ENCODE results near the gene DPYD. TPM values are rescaled to one million over a fixed set of nuclear protein-coding genes. Genes with fewer than 3 reads are reported as not detected.

Gene DPYD
- total RNA-seq, 1 donor from 2014 or later: 9.2 TPM

- Histone ChIP-seq H3K36me3 (no peaks in the 10 kb centered on the region), H3K9me3 (replicated peaks) (no peaks in the 10 kb centered on the region), H3K27me3 (ENCODE audit: low read depth) (no peaks in the 10 kb centered on the region), H3K27ac (replicated peaks) (peak overlapping the region; percentile 4), H3K4me3 (no peak overlapping the region), H3K4me1 (peaks cover 23% of the 10 kb centered on the region)
- TF ChIP-seq, protein P1, sequence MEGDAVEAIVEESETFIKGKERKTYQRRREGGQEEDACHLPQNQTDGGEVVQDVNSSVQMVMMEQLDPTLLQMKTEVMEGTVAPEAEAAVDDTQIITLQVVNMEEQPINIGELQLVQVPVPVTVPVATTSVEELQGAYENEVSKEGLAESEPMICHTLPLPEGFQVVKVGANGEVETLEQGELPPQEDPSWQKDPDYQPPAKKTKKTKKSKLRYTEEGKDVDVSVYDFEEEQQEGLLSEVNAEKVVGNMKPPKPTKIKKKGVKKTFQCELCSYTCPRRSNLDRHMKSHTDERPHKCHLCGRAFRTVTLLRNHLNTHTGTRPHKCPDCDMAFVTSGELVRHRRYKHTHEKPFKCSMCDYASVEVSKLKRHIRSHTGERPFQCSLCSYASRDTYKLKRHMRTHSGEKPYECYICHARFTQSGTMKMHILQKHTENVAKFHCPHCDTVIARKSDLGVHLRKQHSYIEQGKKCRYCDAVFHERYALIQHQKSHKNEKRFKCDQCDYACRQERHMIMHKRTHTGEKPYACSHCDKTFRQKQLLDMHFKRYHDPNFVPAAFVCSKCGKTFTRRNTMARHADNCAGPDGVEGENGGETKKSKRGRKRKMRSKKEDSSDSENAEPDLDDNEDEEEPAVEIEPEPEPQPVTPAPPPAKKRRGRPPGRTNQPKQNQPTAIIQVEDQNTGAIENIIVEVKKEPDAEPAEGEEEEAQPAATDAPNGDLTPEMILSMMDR (IDR thresholded peaks at IDR 0.05; ENCODE audit: borderline replicate concordance): no peak
- intact Hi-C loops (cut with micrococcal nuclease): no loop called here
- peak; percentile 11 for DNase-seq
These were observed 289.9 kb downstream of the DPYD start for GRCh38 chr1:97630948-97631347.

DNA sequence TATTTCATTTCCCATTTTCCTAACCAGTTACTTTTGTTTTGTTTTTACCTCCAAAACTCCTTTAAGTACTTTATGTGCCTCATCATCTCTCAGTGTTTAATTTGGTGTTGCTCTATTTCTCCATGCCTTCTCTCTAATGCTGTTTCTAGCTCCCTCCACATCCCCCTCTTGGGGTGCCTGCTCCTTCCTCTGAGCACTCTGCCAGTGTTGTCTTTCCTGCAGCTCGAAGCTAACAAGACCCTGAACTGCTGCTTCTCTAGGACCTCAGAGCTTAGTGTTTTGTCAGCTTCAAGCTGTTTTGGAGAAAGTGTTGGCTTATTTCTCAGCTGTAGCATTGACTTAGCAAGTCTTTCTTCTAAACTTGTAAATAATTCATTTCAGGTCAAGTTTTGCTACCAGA, 290.6 kb downstream of the DPYD start:
- no peak overlapping the region for H3K4me3 ChIP-seq
- DNase-seq: no peak
- peaks cover 29% of the 10 kb centered on the region for H3K4me1 ChIP-seq
- H3K9me3 ChIP-seq (replicated peaks): no peaks in the 10 kb centered on the region
- no peaks in the 10 kb centered on the region for H3K27me3 ChIP-seq (ENCODE audit: low read depth)
- peak overlapping the region; percentile 4 for H3K27ac ChIP-seq (replicated peaks)
- intact Hi-C loops (cut with micrococcal nuclease): no loop called here
- no peaks in the 10 kb centered on the region for H3K36me3 ChIP-seq
- TF ChIP-seq, protein P1 (IDR thresholded peaks at IDR 0.05; ENCODE audit: borderline replicate concordance): no peak

DNA sequence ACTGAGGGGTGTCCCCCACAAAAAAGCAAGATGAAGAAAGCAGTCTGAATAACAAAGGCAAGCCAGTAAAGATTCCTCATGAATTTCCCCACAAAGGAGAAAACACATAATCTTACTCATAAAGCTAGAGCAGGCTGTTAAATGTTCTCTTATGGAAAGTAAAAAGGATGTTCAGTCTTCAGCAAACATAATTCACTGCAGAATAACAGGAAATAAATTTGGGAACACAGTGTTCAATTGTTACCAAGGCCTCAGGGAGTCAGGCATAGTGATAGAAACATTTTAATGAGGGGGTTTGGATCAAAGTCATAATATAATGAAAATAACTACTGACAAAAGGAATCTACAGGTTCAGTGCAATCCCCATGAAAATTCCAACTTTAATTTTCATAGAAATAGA, 297.6 kb downstream of the DPYD start:
- DNase-seq: no peak
- H3K4me3 ChIP-seq: no peak overlapping the region
- intact Hi-C loops (cut with micrococcal nuclease): no loop called here
- peak overlapping the region; percentile 79 for H3K27ac ChIP-seq (replicated peaks)
- H3K4me1 ChIP-seq: peaks cover 27% of the 10 kb centered on the region
- peaks cover 6% of the 10 kb centered on the region for H3K9me3 ChIP-seq (replicated peaks)
- no peaks in the 10 kb centered on the region for H3K36me3 ChIP-seq
- no peaks in the 10 kb centered on the region for H3K27me3 ChIP-seq (ENCODE audit: low read depth)
- TF ChIP-seq, protein P1 (IDR thresholded peaks at IDR 0.05; ENCODE audit: borderline replicate concordance): no peak

- Histone ChIP-seq H3K4me3 (no peak overlapping the region), H3K27ac (replicated peaks) (peak overlapping the region; percentile 79), H3K27me3 (ENCODE audit: low read depth) (no peaks in the 10 kb centered on the region), H3K9me3 (replicated peaks) (peaks cover 6% of the 10 kb centered on the region), H3K36me3 (no peaks in the 10 kb centered on the region), H3K4me1 (peaks cover 27% of the 10 kb centered on the region)
- intact Hi-C loops (cut with micrococcal nuclease): no loop called here
- DNase-seq: no peak
- TF ChIP-seq, protein P1 (IDR thresholded peaks at IDR 0.05; ENCODE audit: borderline replicate concordance): no peak
These were observed 298.9 kb downstream of the DPYD start for GRCh38 chr1:97621955-97622354.

GRCh38 chr1:97619706-97620105, 301.1 kb downstream of the DPYD start:
- Histone ChIP-seq H3K36me3 (no peaks in the 10 kb centered on the region), H3K4me1 (peaks cover 21% of the 10 kb centered on the region), H3K9me3 (replicated peaks) (peaks cover 6% of the 10 kb centered on the region), H3K27ac (replicated peaks) (no peak overlapping the region), H3K27me3 (ENCODE audit: low read depth) (no peaks in the 10 kb centered on the region), H3K4me3 (no peak overlapping the region)
- DNase-seq: no peak
- intact Hi-C loops (cut with micrococcal nuclease): no loop called here
- TF ChIP-seq, protein P1 (IDR thresholded peaks at IDR 0.05; ENCODE audit: borderline replicate concordance): no peak

GRCh38 chr1:97610748-97611147, 310.1 kb downstream of the DPYD start:
- H3K27ac ChIP-seq (replicated peaks): no peak overlapping the region
- no peak overlapping the region for H3K4me3 ChIP-seq
- no peaks in the 10 kb centered on the region for H3K9me3 ChIP-seq (replicated peaks)
- intact Hi-C loops (cut with micrococcal nuclease): no loop called here
- TF ChIP-seq, protein P1 (IDR thresholded peaks at IDR 0.05; ENCODE audit: borderline replicate concordance): no peak
- H3K36me3 ChIP-seq: no peaks in the 10 kb centered on the region
- DNase-seq: no peak
- no peaks in the 10 kb centered on the region for H3K4me1 ChIP-seq
- H3K27me3 ChIP-seq (ENCODE audit: low read depth): no peaks in the 10 kb centered on the region
